IPS-15b (cell line): Measurements from ENCODE around the gene BLOC1S5.

Source experiments
- H3K27me3 ChIP-seq: one replicate; pipeline ENCODE4 v1.6.1; 2013; ENCODE audit warnings: low read length; ENCODE audit not compliant: control insufficient read depth, insufficient read depth
- H3K36me3 ChIP-seq: one replicate; pipeline ENCODE4 v1.6.1; 2013; ENCODE audit warnings: low read length; ENCODE audit not compliant: control insufficient read depth, insufficient read depth
- H3K4me1 ChIP-seq: one replicate; pipeline ENCODE4 v1.6.1; 2013; ENCODE audit warnings: mild to moderate bottlenecking, low read length; ENCODE audit not compliant: control insufficient read depth, insufficient read depth
- H3K4me3 ChIP-seq: one replicate; pipeline ENCODE4 v1.5.1; 2013; ENCODE audit warnings: low read depth, low read length
- H3K9ac ChIP-seq: one replicate; pipeline ENCODE4 v1.6.1; 2013; ENCODE audit warnings: low read depth, mild to moderate bottlenecking, low read length
- H3K9me3 ChIP-seq: one replicate; pipeline ENCODE4 v1.6.1; 2013; ENCODE audit warnings: mild to moderate bottlenecking, low read length; ENCODE audit not compliant: control insufficient read depth, insufficient read depth

BLOC1S5 gene

DNA sequence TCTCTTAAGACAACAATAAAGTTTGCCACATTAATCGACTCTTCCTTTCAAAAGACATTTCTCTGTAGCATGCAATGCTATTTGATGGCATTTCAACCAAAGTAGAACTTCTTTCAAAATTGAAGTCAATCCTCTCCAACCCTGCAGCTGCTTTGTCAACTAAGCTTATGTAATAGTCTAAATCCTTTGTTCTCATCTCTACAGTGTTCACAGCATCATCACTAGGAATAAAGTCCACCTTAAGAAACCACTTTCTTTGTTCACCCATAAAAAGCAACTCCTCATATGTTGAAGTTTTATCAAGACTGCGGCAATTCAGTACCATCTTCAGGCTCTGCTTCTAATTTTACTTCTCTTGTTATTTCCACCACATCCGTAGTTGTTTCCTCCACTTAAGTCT is 11.5 kb upstream of the BLOC1S5 start:
- Histone ChIP-seq H3K9ac (no peak overlapping the region), H3K4me1 (no peaks in the 10 kb centered on the region), H3K4me3 (no peak overlapping the region), H3K27me3 (no peaks in the 10 kb centered on the region), H3K36me3 (no peaks in the 10 kb centered on the region), H3K9me3 (no peaks in the 10 kb centered on the region)

DNA sequence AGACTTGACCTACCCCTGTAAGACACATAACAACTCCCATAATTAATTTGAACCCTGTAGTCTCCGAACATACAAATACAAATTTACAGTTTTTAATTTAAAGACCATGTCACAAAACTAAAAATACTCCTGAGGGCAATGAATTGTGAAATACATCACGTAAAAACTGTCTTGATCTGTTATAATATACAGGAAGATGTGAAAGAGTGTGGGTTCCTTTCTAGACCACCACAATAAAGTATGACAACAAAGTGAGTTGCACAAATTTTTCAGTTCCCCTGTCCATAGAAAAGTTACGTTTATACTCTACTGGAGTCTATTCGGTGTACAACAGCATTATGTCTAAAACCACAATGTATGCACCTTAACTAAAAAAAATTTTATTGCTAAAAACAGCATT is 11.0 kb upstream of the BLOC1S5 start:
- no peak overlapping the region for H3K9ac ChIP-seq
- no peaks in the 10 kb centered on the region for H3K36me3 ChIP-seq
- no peaks in the 10 kb centered on the region for H3K9me3 ChIP-seq
- no peaks in the 10 kb centered on the region for H3K27me3 ChIP-seq
- no peaks in the 10 kb centered on the region for H3K4me1 ChIP-seq
- H3K4me3 ChIP-seq = no peak overlapping the region

DNA sequence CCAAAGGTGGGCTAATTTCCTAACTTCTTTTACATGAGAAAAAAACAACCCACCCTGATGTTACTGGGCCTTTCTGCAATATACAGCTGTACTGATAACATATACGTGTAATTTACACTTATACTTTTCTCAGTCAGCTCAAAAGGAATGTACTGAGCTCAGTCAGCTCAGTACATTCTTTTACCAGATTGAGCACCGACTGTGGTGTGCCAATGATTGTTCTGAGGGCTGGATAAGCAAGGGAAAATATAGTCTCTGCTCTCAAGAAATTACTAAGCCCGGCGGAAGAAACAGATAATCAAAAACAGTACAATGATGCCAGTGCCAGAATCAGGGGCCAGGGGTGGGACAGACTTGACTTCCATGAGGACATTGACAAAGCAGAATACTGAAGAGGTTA is 10.0 kb upstream of the BLOC1S5 start:
- Histone ChIP-seq H3K9me3 (no peaks in the 10 kb centered on the region), H3K36me3 (no peaks in the 10 kb centered on the region), H3K9ac (no peak overlapping the region), H3K4me1 (no peaks in the 10 kb centered on the region), H3K27me3 (no peaks in the 10 kb centered on the region), H3K4me3 (no peak overlapping the region)

DNA sequence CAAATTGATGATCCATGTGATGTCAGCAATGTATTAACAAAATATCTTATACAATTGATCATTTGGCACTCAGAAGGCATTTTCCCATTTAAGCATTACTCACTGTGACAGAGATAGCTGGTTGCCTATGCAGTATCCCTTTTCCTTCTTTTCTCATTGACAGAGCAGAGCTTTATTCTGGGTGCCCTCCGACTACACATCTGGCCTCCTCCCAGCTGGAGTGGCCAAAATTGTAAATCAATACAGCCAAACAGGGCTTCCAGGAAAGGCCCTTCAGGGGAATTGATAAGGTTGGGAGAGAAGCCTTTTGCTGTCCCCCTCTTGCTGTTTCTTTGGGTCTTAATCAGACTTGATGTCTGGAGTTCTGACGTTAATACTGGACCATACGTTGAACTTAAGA is 9.6 kb upstream of the BLOC1S5 start:
- Histone ChIP-seq H3K4me3 (no peak overlapping the region), H3K27me3 (no peaks in the 10 kb centered on the region), H3K9me3 (no peaks in the 10 kb centered on the region), H3K4me1 (no peaks in the 10 kb centered on the region), H3K9ac (no peak overlapping the region), H3K36me3 (no peaks in the 10 kb centered on the region)

DNA sequence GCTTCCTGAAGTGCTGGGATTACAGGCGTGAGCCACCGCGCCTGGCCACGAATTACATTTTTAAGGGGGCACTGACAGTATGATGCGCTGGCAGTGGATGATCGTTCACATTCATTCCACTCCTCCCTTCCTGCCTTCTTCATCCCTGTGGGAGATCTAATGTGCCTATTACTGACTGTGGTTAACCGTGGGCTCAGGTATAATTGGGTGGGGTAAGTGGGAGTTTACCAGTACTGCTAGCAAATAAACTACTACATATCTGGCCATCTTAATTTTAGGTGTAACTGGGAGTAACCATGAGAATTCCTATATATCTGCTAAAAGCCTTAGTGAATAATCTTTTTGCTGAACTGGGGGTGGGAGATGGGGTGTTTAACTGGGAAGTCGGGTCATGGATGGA is 6.5 kb upstream of the BLOC1S5 start:
- H3K4me3 ChIP-seq = no peak overlapping the region
- no peaks in the 10 kb centered on the region for H3K27me3 ChIP-seq
- H3K9ac ChIP-seq = no peak overlapping the region
- no peaks in the 10 kb centered on the region for H3K9me3 ChIP-seq
- H3K4me1 ChIP-seq = no peaks in the 10 kb centered on the region
- H3K36me3 ChIP-seq = no peaks in the 10 kb centered on the region

DNA sequence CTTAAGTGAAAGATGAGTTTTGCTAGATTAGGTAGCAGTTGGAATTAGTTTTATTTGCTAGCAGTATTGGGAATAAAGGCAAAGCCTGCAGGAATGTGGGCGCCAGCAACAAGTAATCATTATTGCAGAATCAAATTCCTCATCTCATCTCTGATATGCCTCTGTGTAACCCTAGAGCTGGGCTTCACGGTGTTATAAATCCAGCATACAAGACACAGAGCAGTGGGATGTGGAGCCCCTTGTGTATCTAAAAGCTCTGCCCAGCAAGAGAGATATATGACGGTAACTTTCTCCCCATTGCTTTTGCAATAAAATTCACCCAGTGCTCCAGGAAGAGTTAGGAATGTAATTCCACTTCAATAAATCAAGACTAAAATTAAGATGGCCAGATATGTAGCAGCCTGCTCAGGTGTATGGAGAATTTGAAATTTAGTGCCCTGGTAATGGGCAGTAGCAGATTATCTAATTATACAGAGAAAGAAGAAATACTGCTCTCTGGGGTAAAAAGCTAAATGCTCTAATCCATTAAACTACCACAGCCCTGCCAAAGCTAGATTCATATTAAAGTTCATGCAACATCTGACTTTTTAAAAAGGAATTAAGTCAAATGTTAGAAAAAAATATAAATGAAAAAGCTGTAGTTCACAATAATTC is 5.6 kb upstream of the BLOC1S5 start:
- no peak overlapping the region for H3K9ac ChIP-seq

DNA sequence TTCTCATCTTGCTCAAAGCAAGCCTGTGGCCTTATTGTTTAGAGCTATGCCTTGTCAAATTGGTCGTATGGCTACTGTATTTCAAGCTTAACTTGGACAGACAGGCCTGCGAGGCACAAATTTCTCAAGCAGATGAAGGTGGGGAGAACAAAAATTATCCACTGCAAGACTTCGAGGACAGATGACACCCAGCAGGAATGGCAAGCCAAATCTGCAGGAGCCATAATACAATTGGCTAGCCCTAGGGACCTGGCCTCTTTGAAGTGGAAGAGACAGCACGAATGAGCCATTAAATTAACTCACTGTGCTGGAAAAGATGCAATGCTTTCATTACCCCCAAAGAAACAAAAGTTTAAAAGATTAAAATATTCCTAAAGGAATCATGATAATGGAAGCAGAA is 5.0 kb upstream of the BLOC1S5 start:
- Histone ChIP-seq H3K4me1 (peaks cover 6% of the 10 kb centered on the region), H3K9me3 (no peaks in the 10 kb centered on the region), H3K36me3 (no peaks in the 10 kb centered on the region), H3K27me3 (no peaks in the 10 kb centered on the region), H3K4me3 (no peak overlapping the region), H3K9ac (no peak overlapping the region)

More for the DNA sequence above, 5.6 kb upstream of the BLOC1S5 start:
- no peaks in the 10 kb centered on the region for H3K9me3 ChIP-seq
- H3K36me3 ChIP-seq = no peaks in the 10 kb centered on the region
- no peak overlapping the region for H3K4me3 ChIP-seq
- H3K4me1 ChIP-seq = peaks cover 2% of the 10 kb centered on the region
- no peaks in the 10 kb centered on the region for H3K27me3 ChIP-seq

DNA sequence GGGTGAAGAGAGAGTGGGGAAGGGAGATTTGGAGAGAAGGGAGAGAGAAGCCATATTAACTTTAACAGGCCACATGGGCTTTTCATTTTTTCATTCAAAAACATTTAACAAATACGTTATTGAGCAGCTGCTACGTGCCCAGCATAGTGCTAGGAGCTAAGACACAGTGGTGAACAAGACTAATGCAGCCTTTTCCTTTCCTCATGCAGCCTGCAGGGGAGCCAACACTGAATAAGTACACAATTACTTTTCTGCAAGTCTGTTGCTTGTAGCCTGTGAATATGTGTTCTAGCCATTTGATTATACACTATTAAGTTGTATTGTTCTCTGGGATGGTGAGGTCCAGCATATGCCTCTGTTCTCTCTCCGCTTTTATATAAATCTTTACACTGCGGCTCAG is 1.9 kb upstream of the BLOC1S5 start:
- no peaks in the 10 kb centered on the region for H3K9me3 ChIP-seq
- no peaks in the 10 kb centered on the region for H3K27me3 ChIP-seq
- peaks cover 6% of the 10 kb centered on the region for H3K4me1 ChIP-seq
- no peak overlapping the region for H3K4me3 ChIP-seq
- H3K36me3 ChIP-seq = no peaks in the 10 kb centered on the region
- H3K9ac ChIP-seq = no peak overlapping the region

DNA sequence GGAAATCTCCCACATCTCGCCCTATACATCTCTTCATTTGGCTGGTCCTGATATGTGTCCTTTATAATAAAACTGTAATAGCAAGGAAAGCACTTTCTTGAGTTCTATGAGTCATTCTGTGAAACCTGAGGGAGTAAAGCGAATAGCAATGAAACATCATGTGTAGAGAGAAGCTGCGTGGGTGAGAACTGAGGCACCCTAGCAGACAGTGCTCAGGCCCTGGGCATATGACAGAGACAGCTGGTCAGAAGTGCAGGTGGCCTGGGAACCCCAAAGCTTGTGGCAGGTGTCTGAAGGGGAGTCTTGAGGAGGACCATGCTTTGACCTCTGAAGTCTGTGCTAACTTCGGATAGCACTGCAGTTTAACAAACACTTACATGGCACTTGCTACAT is 1.3 kb upstream of the BLOC1S5 start:
- H3K36me3 ChIP-seq = no peaks in the 10 kb centered on the region
- peaks cover 6% of the 10 kb centered on the region for H3K4me1 ChIP-seq
- H3K9me3 ChIP-seq = no peaks in the 10 kb centered on the region
- no peak overlapping the region for H3K4me3 ChIP-seq
- no peaks in the 10 kb centered on the region for H3K27me3 ChIP-seq
- H3K9ac ChIP-seq = no peak overlapping the region

DNA sequence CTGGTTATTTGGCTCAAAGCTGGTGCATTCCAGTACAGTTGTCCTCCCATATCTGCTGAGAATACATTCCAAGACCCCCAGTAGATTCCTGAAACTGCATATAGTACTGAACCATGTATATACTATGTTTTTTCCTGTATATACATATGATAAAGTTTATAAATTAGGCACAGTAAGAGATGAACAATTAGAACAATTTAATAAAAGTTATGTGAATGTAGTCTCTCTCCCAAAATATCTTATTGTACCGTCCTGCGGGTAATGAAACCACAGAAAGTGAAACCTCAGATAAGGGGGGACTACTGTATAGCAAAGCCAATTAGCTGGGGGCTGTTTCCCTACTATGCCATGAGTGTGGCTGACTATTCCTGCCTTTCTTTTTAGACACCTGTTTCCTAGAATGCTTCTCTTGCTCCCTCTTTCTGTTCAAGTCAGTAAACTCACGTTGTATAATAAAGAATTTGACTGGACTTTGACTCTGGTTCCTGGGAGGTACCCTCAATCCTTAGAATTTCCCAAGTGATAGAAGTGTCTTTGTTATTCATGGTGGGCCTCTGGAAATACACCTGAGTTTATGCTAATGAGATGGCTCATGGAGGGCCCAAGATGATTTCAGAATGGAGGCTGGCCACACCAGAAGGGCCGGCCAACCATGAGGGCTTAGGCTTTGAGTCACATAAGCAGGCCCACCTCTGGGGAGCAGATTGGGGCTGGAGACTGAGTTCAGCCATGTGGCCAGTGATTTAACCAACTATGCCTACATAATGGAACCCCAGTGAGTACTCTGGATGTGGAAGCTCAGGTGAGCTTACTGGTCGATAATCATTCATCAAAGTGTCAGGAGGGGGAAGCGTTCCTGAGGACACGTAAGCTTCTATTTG is 689 bp upstream of the BLOC1S5 start:
- Histone ChIP-seq H3K9ac (peak overlapping the region; percentile 1), H3K4me3 (no peak overlapping the region), H3K4me1 (peaks cover 6% of the 10 kb centered on the region), H3K36me3 (no peaks in the 10 kb centered on the region), H3K9me3 (no peaks in the 10 kb centered on the region), H3K27me3 (no peaks in the 10 kb centered on the region)

DNA sequence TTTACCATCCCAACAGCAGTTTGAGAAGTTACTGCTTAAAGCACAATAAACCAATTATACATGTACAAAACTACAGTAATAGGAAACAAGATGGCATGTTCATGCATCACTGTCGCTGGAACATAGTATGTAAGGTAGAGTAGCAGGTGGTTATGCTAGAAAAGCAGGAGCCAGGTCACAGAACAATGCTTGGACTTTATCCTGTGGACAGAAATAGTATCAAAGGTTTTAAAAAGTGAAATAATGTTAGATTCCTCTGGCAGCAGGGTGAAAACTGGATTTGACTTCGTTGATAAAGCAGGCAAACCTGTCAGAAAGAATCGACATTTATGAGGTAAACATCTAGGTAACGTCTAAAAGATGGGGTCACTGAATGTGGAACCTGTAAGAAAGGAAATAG is 2.5 kb downstream of the BLOC1S5 start:
- Histone ChIP-seq H3K9me3 (no peaks in the 10 kb centered on the region), H3K27me3 (no peaks in the 10 kb centered on the region), H3K36me3 (no peaks in the 10 kb centered on the region), H3K9ac (no peak overlapping the region), H3K4me1 (peaks cover 6% of the 10 kb centered on the region), H3K4me3 (no peak overlapping the region)

DNA sequence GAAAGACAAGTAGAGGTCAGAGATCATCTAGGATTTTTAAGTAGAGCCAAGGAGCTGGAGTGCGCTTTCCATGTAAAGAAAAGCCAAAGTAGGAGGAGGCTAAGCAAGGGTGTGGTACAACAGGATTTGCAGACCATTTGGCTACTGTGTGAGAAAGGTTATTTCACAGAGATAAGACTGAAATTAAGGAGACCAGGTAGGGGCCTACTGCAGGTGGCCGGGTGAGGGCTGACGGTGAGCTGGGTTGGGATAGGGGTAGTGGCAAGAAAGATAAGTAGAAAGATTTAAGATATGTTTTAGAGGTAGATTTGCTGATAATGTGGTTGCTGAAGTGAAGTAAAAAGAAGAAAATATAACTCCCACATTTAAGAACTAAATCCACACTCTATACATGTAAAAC is 3.8 kb downstream of the BLOC1S5 start:
- H3K9me3 ChIP-seq = no peaks in the 10 kb centered on the region
- H3K4me3 ChIP-seq = no peak overlapping the region
- no peaks in the 10 kb centered on the region for H3K36me3 ChIP-seq
- peaks cover 6% of the 10 kb centered on the region for H3K4me1 ChIP-seq
- H3K27me3 ChIP-seq = no peaks in the 10 kb centered on the region
- no peak overlapping the region for H3K9ac ChIP-seq
